HepG2 (cell line): ENCODE results near the gene GGA1. TPM values are rescaled to one million over a fixed set of nuclear protein-coding genes. Genes with fewer than 3 reads are reported as not detected.

Experiments used
- ADNP ChIP-seq: sonication (generic); formaldehyde crosslinking; IDR thresholded peaks from 2 replicates; pipeline ENCODE4 v1.4.0; 2020; ENCODE audit warnings: missing genetic modification reagents
- AHR ChIP-seq: IDR thresholded peaks from 2 replicates; pipeline ENCODE4 v1.6.1; 2018; ENCODE audit warnings: missing genetic modification reagents, missing compliant biosample characterization
- FOSL2 ChIP-seq: sonication (generic); formaldehyde crosslinking; IDR thresholded peaks from 2 replicates; pipeline ENCODE4 v1.4.0; 2020; ENCODE audit warnings: missing genetic modification reagents
- FOXM1 ChIP-seq: sonication (generic); formaldehyde crosslinking; IDR thresholded peaks from 2 replicates; pipeline ENCODE4 v1.5.0; 2020; ENCODE audit warnings: missing genetic modification reagents
- HOXA5 ChIP-seq: sonication (generic); formaldehyde crosslinking; IDR thresholded peaks from 2 replicates; pipeline ENCODE4 v1.4.0; 2020; ENCODE audit warnings: missing genetic modification reagents
- MATR3 ChIP-seq: sonication (generic); formaldehyde crosslinking; IDR thresholded peaks from 2 replicates; pipeline ENCODE4 v1.4.0; 2020; ENCODE audit warnings: missing genetic modification reagents
- PAXIP1 ChIP-seq: sonication (generic); formaldehyde crosslinking; conservative IDR thresholded peaks from 2 replicates; pipeline ENCODE4 v1.4.0; 2020; ENCODE audit warnings: mild to moderate bottlenecking, missing genetic modification reagents, moderate library complexity
- PCBP1 ChIP-seq: fragments of 200-400 bp; formaldehyde crosslinking; IDR thresholded peaks from 2 replicates; pipeline ENCODE4 v1.6.1; 2017; ENCODE audit warnings: mild to moderate bottlenecking, low read depth, low read length, borderline replicate concordance
- SRSF1 ChIP-seq: fragments of 200-400 bp; formaldehyde crosslinking; optimal IDR thresholded peaks from 2 replicates; pipeline ENCODE3; 2017; ENCODE audit warnings: mild to moderate bottlenecking, low read depth, low read length, moderate library complexity
- THYN1 ChIP-seq: sonication (generic); formaldehyde crosslinking; IDR thresholded peaks from 2 replicates; pipeline ENCODE4 v1.8.1; 2023; ENCODE audit warnings: low read depth, mild to moderate bottlenecking, moderate library complexity, missing genetic modification reagents, borderline replicate concordance
- TOPORS ChIP-seq: sonication (generic); formaldehyde crosslinking; IDR thresholded peaks from 2 replicates; pipeline ENCODE4 v1.8.0; 2023; ENCODE audit warnings: mild to moderate bottlenecking, missing genetic modification reagents
- TRIM24 ChIP-seq: sonication (generic); formaldehyde crosslinking; IDR thresholded peaks from 2 replicates; pipeline ENCODE4 v1.8.0; 2022; ENCODE audit warnings: mild to moderate bottlenecking, missing genetic modification reagents
- ZHX1 ChIP-seq: sonication (generic); formaldehyde crosslinking; IDR thresholded peaks from 2 replicates; pipeline ENCODE4 v1.8.1; 2022; ENCODE audit warnings: low read depth, mild to moderate bottlenecking, missing genetic modification reagents
- ZNF232 ChIP-seq: sonication (generic); formaldehyde crosslinking; IDR thresholded peaks from 2 replicates; pipeline ENCODE4 v1.4.0; 2020; ENCODE audit warnings: missing genetic modification reagents, borderline replicate concordance
- ZNF343 ChIP-seq: sonication (generic); formaldehyde crosslinking; IDR thresholded peaks from 2 replicates; pipeline ENCODE4 v1.4.0; 2020; ENCODE audit warnings: mild to moderate bottlenecking, missing genetic modification reagents
- ZNF788 ChIP-seq: sonication (generic); formaldehyde crosslinking; IDR thresholded peaks from 2 replicates; pipeline ENCODE4 v1.5.0; 2020; ENCODE audit warnings: mild to moderate bottlenecking, missing genetic modification reagents, borderline replicate concordance
- polyA plus RNA-seq, 8 experiments: library from polyadenylated mRNA; depleted of rRNA in 3 of 8; stranded (reverse) in 7 of 8; unstranded in 1 of 8; fragments of >200 nt; fragmentation: Illumina TruSeq in 4 of 8; extraction: Trizol in 4 of 8; gene quantifications; 2 replicates each; pipeline versions ENCODE4 v1.2.1 to v1.2.3, GENCODE V29; 2011 to 2016; ENCODE audit warnings: low read depth in 4 of 8, missing spikeins in 1 of 8, mixed read lengths in 1 of 8; ENCODE audit not compliant: insufficient read depth in 1 of 8
- total RNA-seq, 5 experiments: library from RNA; depleted of rRNA; stranded (reverse); fragments of >200 nt; fragmentation: Illumina TruSeq; extraction: Trizol; gene quantifications; 2 replicates each; pipeline ENCODE4 v1.2.3, GENCODE V29; 2016; ENCODE audit warnings: low read depth in 1 of 5

GGA1 gene
- total and polyA plus RNA-seq, 2 of the 13 experiments (the other 11 are each of a cell fraction or from before 2014, with no cell fraction given) = 29.1 to 87.2 TPM

DNA sequence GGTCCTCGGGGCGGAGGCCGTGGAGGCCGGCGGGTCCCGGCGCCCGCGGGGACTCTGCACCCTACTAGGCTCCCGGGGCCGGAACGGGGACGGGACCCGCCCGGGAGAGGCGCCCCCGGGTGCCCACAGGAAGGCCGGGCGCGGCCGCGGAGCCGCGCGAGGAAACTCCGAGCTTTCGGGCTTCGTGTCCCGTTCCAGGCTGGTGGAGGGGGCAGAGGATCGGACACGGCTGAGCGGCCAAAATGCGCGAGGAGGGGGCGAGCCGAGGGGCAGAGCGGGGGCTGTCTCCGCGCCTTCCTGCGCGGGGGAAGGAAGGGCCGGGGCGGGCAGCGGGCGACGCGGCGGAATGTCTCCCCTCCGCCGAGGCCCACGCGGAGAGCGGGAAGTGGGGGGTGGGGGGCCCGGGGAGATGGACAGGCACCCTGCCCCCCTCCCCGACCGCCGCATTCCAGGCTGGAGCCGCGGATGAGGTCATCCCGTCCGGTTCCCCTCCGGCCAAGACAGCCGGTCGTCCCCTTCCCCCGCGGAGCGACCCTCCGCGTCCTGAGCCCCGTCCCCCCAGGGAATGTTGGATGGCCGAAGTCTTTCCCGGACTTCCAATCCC lies 47.9 kb upstream of the GGA1 start (continued):
- TF ChIP-seq ZNF343 (no peak), PCBP1 (peak; percentile 12), TRIM24 (CRISPR knock-in tag) (no peak), FOSL2 (CRISPR knock-in tag) (no peak; the same call in 1 of the 2 replicates), ADNP (no peak), ZNF788 (CRISPR knock-in tag) (no peak), PAXIP1 (CRISPR knock-in tag) (no peak), SRSF1 (peak; percentile 15), FOXM1 (CRISPR knock-in tag) (no peak), THYN1 (no peak), ZNF232 (CRISPR knock-in tag) (no peak), AHR (CRISPR knock-in tag) (no peak), ZHX1 (no peak), TOPORS (CRISPR knock-in tag) (no peak), HOXA5 (CRISPR knock-in tag) (no peak), MATR3 (no peak)
